ENCODE results near the gene PAM.

PAM gene

GRCh38 chr5:102815084-102815483 is 60.0 kb downstream of the PAM start:
- no peak for DNase-seq (ENCODE audit: low spot score)

- no peak for DNase-seq (ENCODE audit: low spot score)
Observed at GRCh38 chr5:102815540-102816332, 60.6 kb downstream of the PAM start.

GRCh38 chr5:102818345-102818744 is 63.2 kb downstream of the PAM start:
- no peak for DNase-seq (ENCODE audit: low spot score)

GRCh38 chr5:102818934-102819333 is 63.8 kb downstream of the PAM start:
- DNase-seq (ENCODE audit: low spot score), result no peak

GRCh38 chr5:102819634-102820033 is 64.5 kb downstream of the PAM start:
- no peak for DNase-seq (ENCODE audit: low spot score)

GRCh38 chr5:102823441-102823874 is 68.4 kb downstream of the PAM start:
- no peak for DNase-seq (ENCODE audit: low spot score)

GRCh38 chr5:102826629-102827028 is 71.5 kb downstream of the PAM start:
- DNase-seq (ENCODE audit: low spot score), result no peak

- DNase-seq (ENCODE audit: low spot score), result no peak
Observed at GRCh38 chr5:102830241-102830640, 75.1 kb downstream of the PAM start.

GRCh38 chr5:102832445-102832844 is 77.3 kb downstream of the PAM start:
- DNase-seq (ENCODE audit: low spot score), result no peak

- no peak for DNase-seq (ENCODE audit: low spot score)
Observed at GRCh38 chr5:102833146-102833545, 78.0 kb downstream of the PAM start.

- DNase-seq (ENCODE audit: low spot score), result no peak
Observed at GRCh38 chr5:102834438-102834964, 79.4 kb downstream of the PAM start.

- DNase-seq (ENCODE audit: low spot score), result no peak
Observed at GRCh38 chr5:102835717-102836116, 80.6 kb downstream of the PAM start.

GRCh38 chr5:102841021-102841420 is 85.9 kb downstream of the PAM start:
- no peak for DNase-seq (ENCODE audit: low spot score)

GRCh38 chr5:102843997-102844396 is 88.9 kb downstream of the PAM start:
- DNase-seq (ENCODE audit: low spot score), result no peak

- DNase-seq (ENCODE audit: low spot score), result no peak
Observed at GRCh38 chr5:102845041-102845440, 89.9 kb downstream of the PAM start.

GRCh38 chr5:102850503-102850902 is 95.4 kb downstream of the PAM start:
- DNase-seq (ENCODE audit: low spot score), result no peak

- no peak for DNase-seq (ENCODE audit: low spot score)
Observed at GRCh38 chr5:102853680-102854079, 98.6 kb downstream of the PAM start.

- DNase-seq (ENCODE audit: low spot score), result no peak
Observed at GRCh38 chr5:102855681-102856388, 100.7 kb downstream of the PAM start.

GRCh38 chr5:102856389-102856777 is 101.3 kb downstream of the PAM start:
- DNase-seq (ENCODE audit: low spot score), result no peak

- no peak for DNase-seq (ENCODE audit: low spot score)
Observed at GRCh38 chr5:102857076-102857818, 102.1 kb downstream of the PAM start.

GRCh38 chr5:102858221-102858620 is 103.1 kb downstream of the PAM start:
- no peak for DNase-seq (ENCODE audit: low spot score)

GRCh38 chr5:102858808-102859207 is 103.7 kb downstream of the PAM start:
- no peak for DNase-seq (ENCODE audit: low spot score)

GRCh38 chr5:102860035-102860434 is 104.9 kb downstream of the PAM start:
- no peak for DNase-seq (ENCODE audit: low spot score)

Data from CD4-positive, alpha-beta T cell treated with Interleukin-6 at 100 ng/mL for 8 hours (primary cell).